Loucy (cell line): ENCODE measurements around the gene CDYL.
A peak's percentile ranks its signal among the peaks of the same experiment; 100 is the strongest.

Experiments used
- CTCF ChIP-seq: fragments of 200-600 bp; sonication (generic); conservative IDR thresholded peaks from 2 replicates; pipeline ENCODE4 v1.5.1; 2014; ENCODE audit warnings: mild to moderate bottlenecking, antibody characterized with exemption, low read length
- EZH2phosphoT487 ChIP-seq: fragments of 200-600 bp; IDR thresholded peaks from 2 replicates; pipeline ENCODE4 v1.6.1; 2018; ENCODE audit warnings: antibody characterized with exemption, mild to moderate bottlenecking, moderate library complexity, borderline replicate concordance

DNA sequence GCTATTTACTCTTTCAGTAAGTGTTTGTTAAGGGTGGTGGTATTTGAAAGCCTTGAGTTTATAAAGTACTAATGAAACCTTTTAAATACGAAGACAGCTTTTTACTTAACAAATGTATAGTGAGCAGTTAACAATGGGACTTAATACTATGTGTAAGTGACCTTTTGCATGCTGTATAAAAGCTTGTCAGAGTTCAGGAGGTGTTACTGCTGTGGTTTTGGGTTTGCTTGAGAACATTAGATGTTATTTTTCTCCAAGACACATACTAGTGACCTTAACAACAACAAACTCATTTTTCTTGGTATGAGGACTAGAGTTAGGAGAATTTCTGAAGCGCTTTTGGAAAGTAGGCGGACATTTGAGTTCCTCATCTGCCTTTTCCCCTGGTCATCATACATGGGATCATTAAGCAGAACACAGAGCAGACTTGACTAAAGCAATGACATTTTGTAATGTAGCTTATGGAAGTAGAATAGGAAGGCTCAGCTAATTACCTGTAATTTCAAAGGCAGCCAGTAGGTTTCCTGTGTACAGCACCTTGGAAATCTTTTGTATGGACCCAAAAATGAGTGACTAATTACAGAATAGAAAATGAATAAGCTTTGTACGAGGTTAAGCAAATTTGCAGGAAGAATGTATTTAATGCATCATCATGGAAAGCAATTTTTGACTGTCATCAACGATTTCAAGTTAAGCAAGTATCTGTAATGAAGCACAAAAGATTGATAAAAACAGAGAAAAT is 14.1 kb downstream of the CDYL start:
- peak; percentile 53 for TF ChIP-seq CTCF
- no peak for TF ChIP-seq EZH2phosphoT487
